Activated CD8-positive, alpha-beta memory T cell treated with anti-CD3 and anti-CD28 coated beads, Interleukin-2, amount 50 U/mL, for 1 hour (primary cell): Measurements from ENCODE around the gene FTL.

ENCODE experiments used
- DNase-seq: peaks from one replicate; pipeline ENCODE4 v3.0.0-alpha.2; 2020; ENCODE audit errors: extremely low read depth

Gene FTL

GRCh38 chr19:48965806-48966540, 864 bp downstream of the FTL start:
- DNase-seq, result peak; percentile 73

GRCh38 chr19:48966541-48967345, 1.6 kb downstream of the FTL start:
- DNase-seq, result no peak

- DNase-seq, result no peak
Observed at GRCh38 chr19:48967346-48968178, 2.5 kb downstream of the FTL start.

GRCh38 chr19:48968179-48968661, 3.1 kb downstream of the FTL start:
- no peak for DNase-seq

GRCh38 chr19:48968813-48969218, 3.7 kb downstream of the FTL start:
- no peak for DNase-seq

- no peak for DNase-seq
Observed at GRCh38 chr19:48969276-48970138, 4.4 kb downstream of the FTL start.

- no peak for DNase-seq
Observed at GRCh38 chr19:48970139-48970766, 5.1 kb downstream of the FTL start.

- no peak for DNase-seq
Observed at GRCh38 chr19:48970923-48971395, 5.8 kb downstream of the FTL start.

GRCh38 chr19:48975947-48976847, 11.1 kb downstream of the FTL start:
- no peak for DNase-seq

- DNase-seq, result no peak
Observed at GRCh38 chr19:48977061-48977460, 12.0 kb downstream of the FTL start.

- no peak for DNase-seq
Observed at GRCh38 chr19:48982280-48982679, 17.2 kb downstream of the FTL start.

- no peak for DNase-seq
Observed at GRCh38 chr19:48985711-48986110, 20.6 kb downstream of the FTL start.

- DNase-seq, result no peak
Observed at GRCh38 chr19:48986211-48986610, 21.1 kb downstream of the FTL start.

GRCh38 chr19:48987323-48987722, 22.2 kb downstream of the FTL start:
- no peak for DNase-seq

GRCh38 chr19:48988286-48988685, 23.2 kb downstream of the FTL start:
- DNase-seq, result no peak

GRCh38 chr19:48988860-48989259, 23.8 kb downstream of the FTL start:
- no peak for DNase-seq

- no peak for DNase-seq
Observed at GRCh38 chr19:48989701-48990291, 24.7 kb downstream of the FTL start.

- DNase-seq, result no peak
Observed at GRCh38 chr19:48990400-48990799, 25.3 kb downstream of the FTL start.

- DNase-seq, result no peak
Observed at GRCh38 chr19:48991011-48991609, 26.0 kb downstream of the FTL start.
